HL-60/S4 treated with phorbol 12-myristate 13-acetate at 8.2 ng/mL for 4 days and 3 days (cell line): ENCODE results near the gene BCCIP.

Experiments used
- in situ Hi-C: fragments of 300-500 bp; cut with MboI; formaldehyde crosslinking; loops from 2 replicates; pipeline ENCODE4 v1.15.0; 2022; ENCODE audit warnings: low sequenced_read_pairs

The BCCIP gene

GRCh38 chr10:125843603-125844329, 20.4 kb downstream of the BCCIP start:
- in situ Hi-C loops: no loop called here

- in situ Hi-C loops: no loop called here
Observed at GRCh38 chr10:125844751-125845221, 21.4 kb downstream of the BCCIP start.

GRCh38 chr10:125845617-125846016, 22.3 kb downstream of the BCCIP start:
- in situ Hi-C loops: no loop called here

- in situ Hi-C loops: no loop called here
Observed at GRCh38 chr10:125846894-125847293, 23.5 kb downstream of the BCCIP start.

- in situ Hi-C loops: no loop called here
Observed at GRCh38 chr10:125848371-125848770, 25.0 kb downstream of the BCCIP start.

GRCh38 chr10:125848857-125849256, 25.5 kb downstream of the BCCIP start:
- in situ Hi-C loops: no loop called here

GRCh38 chr10:125849448-125849847, 26.1 kb downstream of the BCCIP start:
- in situ Hi-C loops: no loop called here

- in situ Hi-C loops: no loop called here
Observed at GRCh38 chr10:125850766-125851731, 27.7 kb downstream of the BCCIP start.

GRCh38 chr10:125852487-125852886, 29.1 kb downstream of the BCCIP start:
- in situ Hi-C loops: no loop called here

- in situ Hi-C loops: no loop called here
Observed at GRCh38 chr10:125857185-125857760, 33.9 kb downstream of the BCCIP start.

- in situ Hi-C loops: no loop called here
Observed at GRCh38 chr10:125859128-125859817, 35.9 kb downstream of the BCCIP start.

- in situ Hi-C loops: no loop called here
Observed at GRCh38 chr10:125865120-125865519, 41.8 kb downstream of the BCCIP start.

- in situ Hi-C loops: no loop called here
Observed at GRCh38 chr10:125866421-125867029, 43.2 kb downstream of the BCCIP start.

GRCh38 chr10:125868372-125868975, 45.1 kb downstream of the BCCIP start:
- in situ Hi-C loops: no loop called here

- in situ Hi-C loops: no loop called here
Observed at GRCh38 chr10:125871338-125871737, 48.0 kb downstream of the BCCIP start.

GRCh38 chr10:125878957-125879835, 55.9 kb downstream of the BCCIP start:
- in situ Hi-C loops: no loop called here

GRCh38 chr10:125880719-125881118, 57.4 kb downstream of the BCCIP start:
- in situ Hi-C loops: no loop called here

GRCh38 chr10:125881192-125881591, 57.8 kb downstream of the BCCIP start, which contains the start of gene DHX32:
Gene DHX32, minus strand, starts transcription at chr10:125881292. Its CDS starts 468 bp downstream, at chr10:125880824.
- in situ Hi-C loops: no loop called here

GRCh38 chr10:125882596-125882995, 59.2 kb downstream of the BCCIP start:
- in situ Hi-C loops: no loop called here
